ENCODE measurements around the gene PRKCA. TPM values are rescaled to one million over a fixed set of nuclear protein-coding genes. Genes with fewer than 3 reads are reported as not detected.

The PRKCA gene
- total and polyA plus RNA-seq, 2 of the 13 experiments (the other 11 are each of a cell fraction or from before 2014, with no cell fraction given): 18.5 to 21.5 TPM

GRCh38 chr17:66702106-66702936 is 399.9 kb downstream of the PRKCA start:
- Histone ChIP-seq H4K20me1 (ENCODE audit: insufficient read depth, low read length) (no peaks in the 10 kb centered on the region), H3K9ac (ENCODE audit: insufficient read depth, low read depth, low read length) (no peak overlapping the region), H3K9me3 (ENCODE audit: low read length) (no peaks in the 10 kb centered on the region), H3K4me2 (ENCODE audit: low read depth, low read length) (no peak overlapping the region), H3K27me3 (ENCODE audit: control insufficient read depth in 1 of 2, insufficient read depth in 2 of 2, low read length in 2 of 2) (no peaks in the 10 kb centered on the region), H2AFZ (ENCODE audit: low read length) (no peak overlapping the region), H3K79me2 (ENCODE audit: insufficient read depth, low read length) (no peaks in the 10 kb centered on the region), H3K4me1 (ENCODE audit: insufficient read depth, low read length) (no peaks in the 10 kb centered on the region), H3K4me3 (replicated peaks in 1 of 3; ENCODE audit: insufficient read depth in 1 of 3, low read depth in 2 of 3, low read length in 3 of 3) (no peak overlapping the region), H3K27ac (ENCODE audit: extremely low read length, insufficient read depth, low read length) (no peak overlapping the region), H3K36me3 (replicated peaks in 1 of 2; ENCODE audit: control insufficient read depth in 1 of 2, insufficient read depth in 2 of 2, low read length in 2 of 2) (peaks cover 0 to 9% of the 10 kb centered on the region in 2 experiments; a peak in 2 of 5 replicates)
- intact Hi-C loops (cut with micrococcal nuclease; ENCODE audit: unreplicated experiment) (no loop called here), in situ Hi-C loops (cut with HindIII; ENCODE audit: extremely low pct_ligation_motif_present, low pct_unique_long_range_greater_than_20kb) (no loop called here)
- WGBS (ENCODE audit: low lambda C conversion rate): 96% methylated on average over 1 of the region's 1 CpG
- CTCF ChIA-PET (ENCODE audit: low intra/inter-chr PET ratio, low total read pairs): no interaction called here
- POLR2A ChIA-PET: no interaction called here
- ATAC-seq: peak; percentile 56; the same call in 1 of the 3 replicates
- BruUV-seq (replicated peaks): no TSS peak
- no peak for FAIRE-seq
- DNase-seq (ENCODE audit: low spot score): peak; percentile 15
- TF ChIP-seq, protein P1, sequence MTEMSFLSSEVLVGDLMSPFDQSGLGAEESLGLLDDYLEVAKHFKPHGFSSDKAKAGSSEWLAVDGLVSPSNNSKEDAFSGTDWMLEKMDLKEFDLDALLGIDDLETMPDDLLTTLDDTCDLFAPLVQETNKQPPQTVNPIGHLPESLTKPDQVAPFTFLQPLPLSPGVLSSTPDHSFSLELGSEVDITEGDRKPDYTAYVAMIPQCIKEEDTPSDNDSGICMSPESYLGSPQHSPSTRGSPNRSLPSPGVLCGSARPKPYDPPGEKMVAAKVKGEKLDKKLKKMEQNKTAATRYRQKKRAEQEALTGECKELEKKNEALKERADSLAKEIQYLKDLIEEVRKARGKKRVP (CRISPR knock-in tag; IDR thresholded peaks at IDR 0.05): peak in 1 of 2 experiments; percentile 94; a peak in 2 of 4 replicates
- TF ChIP-seq MTA3 (CRISPR knock-in tag; IDR thresholded peaks at IDR 0.05): no peak
- no peak for TF ChIP-seq ZMYM4 (CRISPR knock-in tag; IDR thresholded peaks at IDR 0.05)
- TF ChIP-seq ZNF839 (CRISPR knock-in tag; IDR thresholded peaks at IDR 0.05; ENCODE audit: borderline replicate concordance): no peak
- TF ChIP-seq DNMT3B (CRISPR knock-in tag; conservative IDR thresholded peaks at IDR 0.05): no peak
- no peak for TF ChIP-seq ZNF337 (CRISPR knock-in tag; IDR thresholded peaks at IDR 0.05; ENCODE audit: borderline replicate concordance, low read depth)
- TF ChIP-seq FOXA3 (CRISPR knock-in tag; IDR thresholded peaks at IDR 0.05): peak; percentile 60; the same call in 1 of the 2 replicates
- no peak for TF ChIP-seq POLR2AphosphoS2 (IDR thresholded peaks at IDR 0.05; ENCODE audit: low read depth, low read length)
- TF ChIP-seq FOXO4 (CRISPR knock-in tag; conservative IDR thresholded peaks at IDR 0.05): no peak
- no peak for TF ChIP-seq XRCC5 (optimal IDR thresholded peaks at IDR 0.05; ENCODE audit: low read length)
- no peak for TF ChIP-seq NAIF1 (CRISPR knock-in tag; IDR thresholded peaks at IDR 0.05; ENCODE audit: borderline replicate concordance)
- TF ChIP-seq ZIK1 (CRISPR knock-in tag; IDR thresholded peaks at IDR 0.05; ENCODE audit: borderline replicate concordance, low read depth): no peak
- TF ChIP-seq, protein P2, sequence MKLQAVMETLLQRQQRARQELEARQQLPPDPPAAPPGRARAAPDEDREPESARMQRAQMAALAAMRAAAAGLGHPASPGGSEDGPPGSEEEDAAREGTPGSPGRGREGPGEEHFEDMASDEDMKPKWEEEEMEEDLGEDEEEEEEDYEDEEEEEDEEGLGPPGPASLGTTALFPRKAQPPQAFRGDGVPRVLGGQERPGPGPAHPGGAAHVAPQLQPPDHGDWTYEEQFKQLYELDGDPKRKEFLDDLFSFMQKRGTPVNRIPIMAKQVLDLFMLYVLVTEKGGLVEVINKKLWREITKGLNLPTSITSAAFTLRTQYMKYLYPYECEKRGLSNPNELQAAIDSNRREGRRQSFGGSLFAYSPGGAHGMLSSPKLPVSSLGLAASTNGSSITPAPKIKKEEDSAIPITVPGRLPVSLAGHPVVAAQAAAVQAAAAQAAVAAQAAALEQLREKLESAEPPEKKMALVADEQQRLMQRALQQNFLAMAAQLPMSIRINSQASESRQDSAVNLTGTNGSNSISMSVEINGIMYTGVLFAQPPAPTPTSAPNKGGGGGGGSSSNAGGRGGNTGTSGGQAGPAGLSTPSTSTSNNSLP (IDR thresholded peaks at IDR 0.05; ENCODE audit: low read depth, low read length): 0 out of 2 replicates have a peak, but pooled peaks have one; percentile 25
- no peak for TF ChIP-seq TBL1XR1 (IDR thresholded peaks at IDR 0.05; ENCODE audit: borderline replicate concordance, low read length, partially characterized antibody)
- TF ChIP-seq, protein P3, sequence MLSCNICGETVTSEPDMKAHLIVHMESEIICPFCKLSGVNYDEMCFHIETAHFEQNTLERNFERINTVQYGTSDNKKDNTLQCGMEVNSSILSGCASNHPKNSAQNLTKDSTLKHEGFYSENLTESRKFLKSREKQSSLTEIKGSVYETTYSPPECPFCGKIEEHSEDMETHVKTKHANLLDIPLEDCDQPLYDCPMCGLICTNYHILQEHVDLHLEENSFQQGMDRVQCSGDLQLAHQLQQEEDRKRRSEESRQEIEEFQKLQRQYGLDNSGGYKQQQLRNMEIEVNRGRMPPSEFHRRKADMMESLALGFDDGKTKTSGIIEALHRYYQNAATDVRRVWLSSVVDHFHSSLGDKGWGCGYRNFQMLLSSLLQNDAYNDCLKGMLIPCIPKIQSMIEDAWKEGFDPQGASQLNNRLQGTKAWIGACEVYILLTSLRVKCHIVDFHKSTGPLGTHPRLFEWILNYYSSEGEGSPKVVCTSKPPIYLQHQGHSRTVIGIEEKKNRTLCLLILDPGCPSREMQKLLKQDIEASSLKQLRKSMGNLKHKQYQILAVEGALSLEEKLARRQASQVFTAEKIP (CRISPR knock-in tag; IDR thresholded peaks at IDR 0.05; ENCODE audit: borderline replicate concordance): no peak
- TF ChIP-seq AHR (CRISPR knock-in tag; IDR thresholded peaks at IDR 0.05): no peak
- TF ChIP-seq ZNF577 (CRISPR knock-in tag; IDR thresholded peaks at IDR 0.05; ENCODE audit: borderline replicate concordance, low read depth): no peak
- no peak for TF ChIP-seq ZNF496 (CRISPR knock-in tag; IDR thresholded peaks at IDR 0.05; ENCODE audit: insufficient replicate concordance)

All from HepG2 (cell line).